DMS79 treated with DMSO at 0.1 percent for 48 hours (cell line): ENCODE data around the gene LRRK1.

Experiments used
- DNase-seq: peaks from one replicate; lab custom pipeline; 2025; lab: John Stamatoyannopoulos, UW

LRRK1 gene

GRCh38 chr15:100932676-100933348 lies 13.7 kb downstream of the LRRK1 start:
- no peak for DNase-seq

GRCh38 chr15:100934166-100934565 lies 15.0 kb downstream of the LRRK1 start:
- DNase-seq = no peak

- DNase-seq = no peak
Observed at GRCh38 chr15:100934726-100935125, 15.6 kb downstream of the LRRK1 start.

DNA sequence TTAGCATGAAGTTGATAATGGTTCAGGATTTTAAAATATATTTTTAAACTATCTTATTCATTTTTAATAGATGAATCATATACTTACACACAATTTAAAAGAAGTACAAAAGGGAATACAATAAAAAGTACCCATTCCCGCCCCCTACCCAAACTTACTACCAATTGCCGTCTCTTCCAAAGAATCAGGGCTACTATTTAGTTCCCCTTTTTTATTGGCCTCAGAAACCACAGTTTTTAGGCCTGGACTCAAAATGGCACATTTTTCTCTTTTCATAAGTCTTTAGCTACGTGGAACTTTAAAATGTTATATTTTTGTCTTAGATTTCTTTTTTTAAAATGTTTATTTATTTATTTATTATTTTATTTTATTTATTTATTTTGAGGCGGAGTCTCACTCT lies 18.0 kb downstream of the LRRK1 start:
- DNase-seq = no peak

DNA sequence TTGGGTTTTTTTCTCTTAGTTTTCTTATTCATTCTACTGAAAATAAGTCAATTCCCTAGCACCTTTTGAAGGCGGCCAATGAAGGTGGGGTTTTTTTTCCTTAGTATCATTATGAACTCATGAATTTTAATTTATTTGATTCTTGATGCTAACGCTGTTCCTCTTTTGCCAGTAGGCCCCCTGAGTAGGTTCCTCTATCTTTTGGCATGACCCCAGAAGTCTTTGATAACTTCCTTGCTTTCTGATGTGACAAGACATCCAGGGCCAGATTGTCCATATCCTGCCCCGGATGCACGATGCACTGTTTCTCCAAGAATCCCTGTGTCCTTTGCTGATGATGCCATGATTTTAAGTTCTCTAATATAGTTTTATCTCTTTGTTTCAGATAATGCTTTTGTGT lies 20.6 kb downstream of the LRRK1 start:
- DNase-seq = no peak

- DNase-seq = no peak
Observed at GRCh38 chr15:100940767-100941379, 21.7 kb downstream of the LRRK1 start.

- no peak for DNase-seq
Observed at GRCh38 chr15:100941536-100941935, 22.4 kb downstream of the LRRK1 start.

DNA sequence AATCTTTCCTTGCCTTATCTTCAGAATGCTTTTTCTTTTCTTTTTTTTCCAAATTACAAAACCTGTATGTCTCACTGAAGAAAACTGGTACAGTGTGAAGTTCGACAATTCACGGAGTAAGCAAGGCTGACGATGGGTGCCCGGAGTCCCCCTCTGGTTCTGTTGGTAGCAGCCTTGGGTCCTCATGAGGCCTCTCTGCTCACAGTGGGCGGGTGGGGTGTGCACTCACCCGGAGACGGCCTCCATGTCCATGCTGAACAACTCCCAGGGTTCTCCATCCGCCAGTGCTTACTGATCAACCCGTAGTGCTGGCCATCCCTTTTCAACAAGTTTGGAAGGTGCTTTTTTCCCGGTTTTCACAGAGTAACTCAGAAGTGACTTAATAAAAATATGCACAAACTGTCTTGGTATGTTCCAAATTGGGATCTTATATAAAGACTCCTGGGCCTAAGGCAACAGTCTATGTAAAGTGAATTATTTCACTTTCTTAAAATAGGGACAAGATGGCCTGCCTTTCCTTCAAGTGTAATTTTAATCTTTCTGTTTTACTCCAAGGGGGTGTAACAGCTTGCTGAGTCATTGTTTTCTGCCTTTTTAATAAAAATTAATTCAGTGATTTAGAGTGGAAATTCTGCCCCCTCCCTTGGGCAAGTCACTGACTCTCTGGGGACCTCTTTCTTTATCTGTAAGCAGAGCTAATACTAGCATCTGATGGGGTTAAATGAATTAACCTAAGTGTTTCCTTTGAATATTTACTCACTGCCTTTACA lies 23.7 kb downstream of the LRRK1 start:
- DNase-seq = no peak

GRCh38 chr15:100944244-100944895 lies 25.2 kb downstream of the LRRK1 start:
- DNase-seq = no peak

GRCh38 chr15:100944986-100945385 lies 25.8 kb downstream of the LRRK1 start:
- no peak for DNase-seq

GRCh38 chr15:100947760-100948429 lies 28.7 kb downstream of the LRRK1 start:
- no peak for DNase-seq

DNA sequence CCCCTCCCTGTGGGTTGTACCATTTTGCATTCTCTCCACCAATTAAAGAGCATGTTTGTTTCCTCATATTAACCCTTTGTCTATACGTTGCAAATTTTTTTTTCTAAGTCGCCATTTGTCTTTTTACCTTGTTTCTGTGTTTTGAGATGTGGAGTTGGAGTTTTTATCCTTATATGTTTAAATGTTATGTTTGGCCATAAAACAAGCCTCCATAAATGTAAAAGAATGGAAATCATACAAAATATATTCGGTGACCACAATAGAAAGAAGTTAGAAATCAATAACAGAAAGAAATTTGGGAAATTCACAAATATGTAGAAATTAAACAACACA lies 29.2 kb downstream of the LRRK1 start:
- DNase-seq = no peak

- DNase-seq = no peak
Observed at GRCh38 chr15:100949691-100950090, 30.5 kb downstream of the LRRK1 start.

DNA sequence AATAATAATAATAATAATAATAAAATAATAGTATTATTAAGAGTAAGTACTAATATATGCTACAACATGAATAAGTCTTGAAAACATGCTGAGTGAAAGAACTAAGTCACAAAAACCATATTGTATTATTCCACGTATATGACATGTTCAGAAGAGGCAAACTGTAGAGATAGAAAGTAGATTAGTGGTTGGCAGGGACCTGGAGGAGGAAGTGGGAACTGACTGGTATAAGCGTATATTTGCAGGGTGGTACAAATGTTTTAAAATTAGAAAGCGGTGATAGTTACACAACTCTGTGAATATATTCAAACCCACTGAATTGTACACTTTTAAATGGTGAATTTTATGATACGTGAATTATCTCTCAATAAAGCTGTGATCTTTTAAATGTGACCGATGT lies 32.8 kb downstream of the LRRK1 start:
- no peak for DNase-seq

GRCh38 chr15:100952566-100952965 lies 33.4 kb downstream of the LRRK1 start:
- DNase-seq = no peak

- DNase-seq = no peak
Observed at GRCh38 chr15:100958326-100959065, 39.3 kb downstream of the LRRK1 start.

GRCh38 chr15:100959066-100960050 lies 40.2 kb downstream of the LRRK1 start:
- no peak for DNase-seq

GRCh38 chr15:100966997-100967396 lies 47.8 kb downstream of the LRRK1 start:
- no peak for DNase-seq

DNA sequence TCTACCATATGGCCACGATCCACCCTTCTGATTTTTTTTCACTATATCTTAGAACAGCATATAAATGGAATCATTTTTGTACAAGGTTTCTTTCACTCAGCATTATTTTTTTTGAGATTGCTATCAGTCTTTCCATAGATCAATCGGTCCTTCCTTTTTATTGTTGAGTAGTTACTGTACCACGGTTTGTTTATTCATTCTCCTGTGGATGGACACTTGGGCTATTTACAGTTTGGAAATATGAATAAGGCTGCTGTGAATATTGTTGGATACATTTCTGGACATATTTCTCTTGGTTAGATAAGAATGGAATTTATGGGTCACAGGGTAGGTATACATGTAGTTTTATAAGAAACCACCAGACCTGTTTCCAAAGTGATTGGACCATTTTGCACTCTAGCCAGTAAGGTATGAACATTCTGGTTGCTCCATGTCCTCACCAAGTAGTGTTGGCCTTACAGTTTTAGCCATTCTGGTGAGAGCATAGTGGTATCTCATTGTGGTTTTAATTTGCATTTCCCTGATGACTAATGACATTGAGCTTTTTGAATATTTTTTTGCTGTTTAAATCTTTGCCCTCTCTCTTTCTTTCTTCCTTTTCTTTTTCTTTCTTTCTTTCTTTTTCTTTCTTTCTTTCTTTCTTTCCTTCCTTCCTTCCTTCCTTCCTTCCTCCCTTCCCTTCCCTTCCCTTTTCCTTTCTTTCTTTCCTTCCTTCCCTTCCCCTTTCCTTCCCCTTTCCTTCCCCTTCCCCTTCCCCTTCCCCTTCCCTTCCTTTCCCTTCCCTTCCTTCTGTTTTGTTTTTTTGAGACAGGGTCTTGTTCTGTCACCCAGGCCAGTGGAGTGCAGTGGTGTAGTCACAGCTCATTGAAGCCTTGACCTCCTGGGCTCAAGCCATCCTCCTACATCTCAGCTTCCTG lies 49.2 kb downstream of the LRRK1 start:
- DNase-seq = no peak
